Sigmoid colon (tissue), 3 donors: ENCODE results near the gene NEB.

ENCODE experiments used
- CTCF ChIP-seq, 4 experiments: fragments of 450-650 bp in 3 of 4; fragments of 200-600 bp in 1 of 4; IDR thresholded peaks; one replicate each; pipeline ENCODE4 v1.5.1; 2016 to 2019; ENCODE audit warnings: antibody characterized with exemption in 4 of 4, mild to moderate bottlenecking in 3 of 4, moderate library complexity in 2 of 4
- POLR2A ChIP-seq, 2 donors: fragments of 450-650 bp; IDR thresholded peaks; one replicate each; pipeline ENCODE4 v1.6.1; 2016; ENCODE audit warnings: antibody characterized with exemption in 2 of 2, mild to moderate bottlenecking in 2 of 2, moderate library complexity in 2 of 2

DNA sequence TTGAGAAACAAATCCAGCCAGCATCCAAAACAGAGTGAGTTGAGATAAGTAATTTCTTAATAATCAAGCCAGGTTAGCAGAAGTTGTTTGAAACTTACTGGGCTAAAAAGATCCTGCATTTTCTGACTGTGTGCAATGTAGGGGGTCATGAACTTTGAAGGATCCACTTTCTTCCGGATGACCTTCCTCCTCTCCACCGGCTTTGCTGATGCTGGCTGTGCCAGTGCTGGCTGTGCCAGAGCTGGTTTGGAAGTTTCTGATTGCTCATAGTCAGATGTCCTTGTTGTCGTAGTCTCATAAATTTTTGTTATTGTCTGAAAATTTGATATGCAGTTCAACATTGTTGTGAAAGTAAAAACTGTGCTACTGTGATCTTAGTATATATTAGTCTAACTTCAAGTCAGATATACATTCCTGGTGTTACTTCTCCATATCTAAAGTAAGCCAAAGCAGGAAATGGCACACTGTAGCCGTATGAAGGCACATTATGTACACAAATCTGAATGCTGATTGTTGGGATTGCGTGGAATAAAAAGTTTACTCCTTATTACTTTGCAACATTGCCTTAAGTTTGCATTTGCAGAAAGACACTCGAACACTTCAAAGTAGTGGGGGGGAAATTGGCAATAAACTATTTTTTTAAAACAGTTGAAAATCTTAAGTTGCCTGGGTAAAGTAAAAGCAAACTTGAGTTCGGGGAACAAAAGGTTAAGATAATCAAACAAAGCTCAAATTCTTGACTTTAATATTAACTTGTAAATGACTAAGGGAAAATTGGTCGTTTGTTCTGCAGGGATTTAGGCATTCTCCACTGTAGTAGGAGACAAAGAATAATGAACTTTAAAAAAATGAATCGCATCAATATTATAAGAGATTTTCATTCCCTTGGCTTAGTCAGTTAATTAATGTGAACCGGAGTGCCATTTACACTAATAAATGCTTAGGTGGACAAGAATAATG is 6.4 kb downstream of the NEB start:
- TF ChIP-seq CTCF (IDR thresholded peaks at IDR 0.05) (no peak), POLR2A (IDR thresholded peaks at IDR 0.05) (no peak)
